GM12864 (cell line): ENCODE results near the gene PARD3B.
"Not testable (repeated sequence)": the region's sequence is repeated elsewhere in the genome, so short reads cannot be mapped to it uniquely, and the experiment has no call there.

Source experiments
- DNase-seq: peaks from one replicate; pipeline ENCODE4 v3.0.0-alpha.2; 2011; ENCODE audit warnings: low read depth
- H3K4me3 ChIP-seq: 2 replicates; pipeline ENCODE4 v1.5.1; 2011; ENCODE audit warnings: mild to moderate bottlenecking, low read depth, low read length, control low read depth
- TF ChIP-seq, protein P1 (sequence below): IDR thresholded peaks from 2 replicates; pipeline ENCODE4 v1.5.1; 2011; ENCODE audit warnings: low read depth, mild to moderate bottlenecking, moderate library complexity, low read length, control low read depth, inconsistent platforms; ENCODE audit errors: missing control alignments

Gene PARD3B

DNA sequence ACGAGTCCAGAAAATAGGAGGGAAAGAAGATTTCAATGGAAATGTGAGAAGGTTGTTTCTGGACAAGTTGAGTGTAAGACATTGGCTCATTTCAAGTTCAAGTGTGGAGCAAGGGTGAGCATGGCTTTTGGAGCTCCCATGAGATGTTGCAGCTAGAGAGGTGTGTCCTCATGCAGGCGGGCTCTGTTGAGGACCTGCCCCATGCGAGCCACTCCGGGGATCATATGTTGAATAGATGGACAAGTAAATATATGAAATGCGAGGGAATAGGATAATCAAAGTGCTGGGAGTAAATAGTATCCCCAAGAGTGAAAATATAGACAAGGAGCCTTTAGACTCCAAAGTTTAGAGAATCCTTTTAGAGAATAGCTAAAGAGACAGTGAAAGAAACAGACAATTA is 936.6 kb downstream of the PARD3B start:
- no peak overlapping the region for H3K4me3 ChIP-seq
- DNase-seq = no peak
- TF ChIP-seq, protein P1, sequence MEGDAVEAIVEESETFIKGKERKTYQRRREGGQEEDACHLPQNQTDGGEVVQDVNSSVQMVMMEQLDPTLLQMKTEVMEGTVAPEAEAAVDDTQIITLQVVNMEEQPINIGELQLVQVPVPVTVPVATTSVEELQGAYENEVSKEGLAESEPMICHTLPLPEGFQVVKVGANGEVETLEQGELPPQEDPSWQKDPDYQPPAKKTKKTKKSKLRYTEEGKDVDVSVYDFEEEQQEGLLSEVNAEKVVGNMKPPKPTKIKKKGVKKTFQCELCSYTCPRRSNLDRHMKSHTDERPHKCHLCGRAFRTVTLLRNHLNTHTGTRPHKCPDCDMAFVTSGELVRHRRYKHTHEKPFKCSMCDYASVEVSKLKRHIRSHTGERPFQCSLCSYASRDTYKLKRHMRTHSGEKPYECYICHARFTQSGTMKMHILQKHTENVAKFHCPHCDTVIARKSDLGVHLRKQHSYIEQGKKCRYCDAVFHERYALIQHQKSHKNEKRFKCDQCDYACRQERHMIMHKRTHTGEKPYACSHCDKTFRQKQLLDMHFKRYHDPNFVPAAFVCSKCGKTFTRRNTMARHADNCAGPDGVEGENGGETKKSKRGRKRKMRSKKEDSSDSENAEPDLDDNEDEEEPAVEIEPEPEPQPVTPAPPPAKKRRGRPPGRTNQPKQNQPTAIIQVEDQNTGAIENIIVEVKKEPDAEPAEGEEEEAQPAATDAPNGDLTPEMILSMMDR = no peak

DNA sequence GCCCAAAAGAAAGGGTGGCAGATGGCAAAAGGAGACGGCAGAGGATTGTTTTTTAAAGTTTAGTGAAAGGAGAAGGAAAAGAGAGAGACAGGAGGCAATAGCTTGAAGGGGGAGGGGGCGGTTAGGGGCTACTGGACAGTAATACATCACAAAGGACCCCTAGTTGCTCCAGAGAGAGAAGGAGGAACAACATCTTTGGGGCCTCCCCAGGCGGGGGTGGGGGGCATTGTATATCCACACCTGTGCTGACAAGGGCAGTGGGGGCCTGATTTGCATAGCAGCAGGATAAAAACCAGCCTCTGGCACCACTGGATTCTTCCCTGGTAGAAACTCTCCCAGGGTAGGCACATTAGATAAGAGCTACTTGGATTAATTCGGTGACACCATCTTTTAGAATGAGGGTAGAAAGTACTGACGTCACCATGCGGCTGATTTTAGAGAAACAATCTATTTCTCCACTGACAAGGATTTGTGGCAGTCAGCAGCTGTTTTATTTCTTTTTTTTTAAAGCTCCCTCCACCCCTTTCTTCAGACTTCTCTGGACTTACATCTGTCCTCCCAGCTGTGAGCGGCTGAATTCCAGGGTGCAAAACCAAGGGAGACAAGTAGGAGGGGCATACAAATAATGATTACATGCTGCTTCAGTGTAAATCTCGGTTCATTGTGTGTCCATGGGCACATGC is 937.3 kb downstream of the PARD3B start:
- H3K4me3 ChIP-seq = no peak overlapping the region
- TF ChIP-seq, protein P1 = no peak

DNA sequence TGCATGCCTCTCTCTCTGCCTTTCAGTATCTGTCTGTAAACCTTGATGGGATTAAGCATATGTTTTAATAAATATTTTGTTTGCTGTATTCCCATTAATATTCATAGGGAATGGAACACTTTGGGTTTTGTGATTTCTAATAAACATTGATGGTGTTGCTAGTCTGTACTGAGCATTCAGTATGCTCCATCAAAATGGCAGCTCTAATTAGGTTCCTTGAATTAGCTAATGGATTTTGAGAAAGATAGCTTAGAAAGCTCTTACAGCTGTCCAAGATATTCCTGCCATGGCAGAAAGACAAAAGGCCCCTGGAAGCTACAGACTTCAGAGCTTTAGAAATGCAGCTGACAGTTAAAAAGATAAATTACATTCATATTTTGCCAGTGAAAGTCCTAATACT is 937.8 kb downstream of the PARD3B start:
- TF ChIP-seq, protein P1 = no peak
- no peak overlapping the region for H3K4me3 ChIP-seq
- DNase-seq = no peak

More for the DNA sequence above, 937.3 kb downstream of the PARD3B start:
- no peak for DNase-seq

DNA sequence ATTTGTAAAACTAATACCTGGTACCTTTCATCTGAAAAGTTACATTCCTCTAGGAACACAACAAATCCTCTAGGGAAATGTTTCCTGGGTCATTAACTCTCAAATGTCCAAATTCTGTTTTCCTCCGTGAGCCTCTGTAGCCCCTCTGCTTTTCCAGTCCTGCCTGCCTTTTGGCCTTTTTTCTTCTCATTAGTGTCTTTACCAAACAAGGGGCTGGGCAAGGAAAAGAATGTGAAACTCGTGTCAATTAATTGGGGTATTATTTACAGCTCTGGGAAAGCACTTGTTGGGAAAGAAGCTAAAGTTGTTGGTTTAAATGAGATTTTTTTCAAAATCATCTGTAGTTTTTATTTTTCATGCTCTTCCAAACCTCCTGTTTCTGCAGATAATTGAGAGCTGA is 938.9 kb downstream of the PARD3B start:
- H3K4me3 ChIP-seq = no peak overlapping the region
- TF ChIP-seq, protein P1 = no peak
- DNase-seq = no peak

DNA sequence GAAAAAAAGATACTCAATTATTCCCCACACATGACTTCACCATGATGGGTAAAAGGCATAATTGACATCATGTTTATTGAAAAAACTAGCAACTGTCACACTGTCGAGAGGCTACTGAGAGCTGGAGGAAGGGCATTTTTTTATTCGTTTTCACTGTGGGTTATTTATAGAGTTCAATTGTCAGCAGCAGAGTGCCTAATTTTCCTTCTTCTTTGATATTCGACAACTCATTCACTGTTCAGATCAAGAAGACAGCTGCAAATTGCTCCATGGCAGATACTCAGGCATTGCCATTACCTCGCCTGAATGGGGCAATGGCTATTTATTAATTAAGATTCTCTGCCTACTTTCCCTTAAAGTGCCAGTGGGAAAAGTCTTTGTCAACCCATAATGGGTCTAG is 939.5 kb downstream of the PARD3B start:
- no peak for DNase-seq
- TF ChIP-seq, protein P1 = no peak
- H3K4me3 ChIP-seq = no peak overlapping the region

DNA sequence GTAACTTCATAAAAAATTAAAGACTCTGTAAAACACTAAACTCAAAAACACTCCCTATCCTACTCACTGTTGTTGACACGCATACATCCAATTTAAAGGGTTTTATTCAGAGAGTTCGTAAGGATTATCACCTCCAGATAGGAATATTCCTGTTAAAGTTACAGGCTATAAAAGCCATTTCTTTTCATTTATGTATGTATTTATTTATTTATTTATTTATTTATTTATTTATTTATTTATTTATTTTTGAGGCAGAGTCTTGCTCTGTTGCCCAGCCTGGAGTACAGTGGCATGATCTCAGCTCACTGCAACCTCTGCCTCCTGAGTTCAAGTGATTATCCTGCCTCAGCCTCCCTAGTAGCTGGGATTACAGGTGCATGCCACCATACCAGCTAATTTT is 948.3 kb downstream of the PARD3B start:
- not testable (repeated sequence) for H3K4me3 ChIP-seq

DNA sequence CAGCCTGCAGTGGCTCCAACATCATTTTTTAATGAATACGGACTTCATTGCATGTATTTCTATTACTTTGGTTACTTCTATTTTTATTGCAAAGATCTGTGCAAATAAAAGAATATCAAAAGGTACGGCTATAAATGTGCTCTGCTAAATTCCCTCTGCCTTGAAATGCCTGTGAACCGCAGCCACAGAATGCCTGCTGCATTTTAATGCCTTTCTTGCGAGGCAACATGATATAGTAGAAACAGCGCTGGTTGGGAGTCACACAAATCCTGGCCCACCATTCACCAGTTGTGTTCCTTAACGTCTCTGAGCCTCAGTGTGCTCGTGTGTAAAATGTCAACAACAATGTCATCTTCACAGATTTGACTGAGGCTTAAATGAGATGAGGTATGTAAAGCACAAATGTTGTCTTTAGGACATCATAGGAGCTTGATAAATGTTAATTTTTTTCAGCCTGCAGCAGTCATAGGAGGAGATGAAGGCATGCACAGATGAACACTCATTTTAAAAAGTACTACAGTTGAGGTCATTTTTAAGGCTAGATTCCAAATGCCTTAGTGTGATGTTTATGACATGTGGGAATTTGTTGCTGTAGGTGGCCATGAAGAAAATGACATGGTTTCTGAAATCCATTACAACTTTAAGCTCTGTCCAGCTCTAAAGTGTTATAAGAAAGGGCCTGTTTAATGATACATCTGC is 949.4 kb downstream of the PARD3B start:
- no peak overlapping the region for H3K4me3 ChIP-seq
- TF ChIP-seq, protein P1 = no peak
- no peak for DNase-seq

More for the DNA sequence above, 948.3 kb downstream of the PARD3B start:
- DNase-seq = not testable (repeated sequence)
